ENCODE data around the gene ABHD12.
A peak's percentile ranks its signal among the peaks of the same experiment; 100 is the strongest.

ABHD12 gene

GRCh38 chr20:25300496-25301170 lies 90.0 kb downstream of the ABHD12 start (continued):
- TF ChIP-seq TSHZ2 (CRISPR knock-in tag; IDR thresholded peaks at IDR 0.05) (no peak), ZFP30 (CRISPR knock-in tag; IDR thresholded peaks at IDR 0.05) (no peak)

- peak; percentile 60 for ATAC-seq
- TF ChIP-seq ARNTL (CRISPR knock-in tag; IDR thresholded peaks at IDR 0.05; ENCODE audit: borderline replicate concordance, low read depth) (no peak), ZNF70 (CRISPR knock-in tag; IDR thresholded peaks at IDR 0.05) (no peak), TSHZ2 (CRISPR knock-in tag; IDR thresholded peaks at IDR 0.05) (no peak), CSRNP3 (CRISPR knock-in tag; IDR thresholded peaks at IDR 0.05) (no peak), TOX (CRISPR knock-in tag; IDR thresholded peaks at IDR 0.05; ENCODE audit: borderline replicate concordance) (no peak), SNAI2 (CRISPR knock-in tag; IDR thresholded peaks at IDR 0.05) (no peak), POU6F1 (CRISPR knock-in tag; IDR thresholded peaks at IDR 0.05; ENCODE audit: borderline replicate concordance, low read depth) (no peak), BACH2 (CRISPR knock-in tag; IDR thresholded peaks at IDR 0.05; ENCODE audit: borderline replicate concordance) (no peak), CSDC2 (CRISPR knock-in tag; IDR thresholded peaks at IDR 0.05) (no peak), ZNF565 (CRISPR knock-in tag; conservative IDR thresholded peaks at IDR 0.05; ENCODE audit: low read depth) (no peak), PPARA (CRISPR knock-in tag; IDR thresholded peaks at IDR 0.05; ENCODE audit: borderline replicate concordance) (no peak), GLIS3 (CRISPR knock-in tag; IDR thresholded peaks at IDR 0.05) (no peak)
Observed at GRCh38 chr20:25299806-25300205, 90.8 kb downstream of the ABHD12 start.

- no peak for ATAC-seq
- TF ChIP-seq SNAI2 (CRISPR knock-in tag; IDR thresholded peaks at IDR 0.05) (no peak), TOX (CRISPR knock-in tag; IDR thresholded peaks at IDR 0.05; ENCODE audit: borderline replicate concordance) (no peak), ARNTL (CRISPR knock-in tag; IDR thresholded peaks at IDR 0.05; ENCODE audit: borderline replicate concordance, low read depth) (no peak), GLIS3 (CRISPR knock-in tag; IDR thresholded peaks at IDR 0.05) (no peak), POU6F1 (CRISPR knock-in tag; IDR thresholded peaks at IDR 0.05; ENCODE audit: borderline replicate concordance, low read depth) (no peak), ZNF70 (CRISPR knock-in tag; IDR thresholded peaks at IDR 0.05) (no peak), ISL1 (CRISPR knock-in tag; IDR thresholded peaks at IDR 0.05) (no peak)
Observed at GRCh38 chr20:25297141-25297905, 93.3 kb downstream of the ABHD12 start.
